ENCODE data around the gene GANC. TPM values are rescaled to one million over a fixed set of nuclear protein-coding genes. Genes with fewer than 3 reads are reported as not detected.

GANC gene
- total RNA-seq, 1 experiment from 2014 or later = 15.8 TPM

DNA sequence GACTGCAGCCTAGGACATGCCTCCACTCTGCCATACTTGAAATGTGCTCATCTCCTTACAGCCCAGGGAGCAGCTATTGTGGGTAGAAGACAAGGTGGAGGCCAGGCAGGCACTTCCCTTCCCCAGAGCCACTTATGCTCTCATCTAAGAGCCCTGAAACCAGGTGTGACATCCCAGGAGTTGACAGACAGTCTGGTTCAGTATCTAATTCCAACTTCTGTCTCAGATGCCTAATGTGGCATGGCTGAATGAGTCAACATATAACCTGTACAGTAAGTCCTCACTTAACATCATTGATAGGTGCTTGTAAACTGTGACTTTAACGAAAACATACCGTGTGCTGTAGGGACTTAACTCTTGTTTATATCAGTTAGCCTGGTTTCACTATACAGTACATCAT lies 85.1 kb downstream of the GANC start:
- Histone ChIP-seq H3K27ac (ENCODE audit: insufficient read length, low read depth, low read length) (no peak overlapping the region), H3K79me1 (ENCODE audit: insufficient read depth, low read depth, low read length, poor library complexity, severe bottlenecking) (no peaks in the 10 kb centered on the region), H3T11ph (ENCODE audit: low read length) (no peak overlapping the region), H3K4me1 (ENCODE audit: insufficient read depth, low read length) (peaks cover 3% of the 10 kb centered on the region; the same call in 1 of the 2 replicates), H4K8ac (replicated peaks; ENCODE audit: insufficient read length, low read depth, low read length) (no peak overlapping the region), H3K23ac (ENCODE audit: insufficient read length, low read depth, low read length) (no peak overlapping the region), H3K56ac (ENCODE audit: insufficient read length, low read depth, low read length) (no peak overlapping the region), H3K9me3 (ENCODE audit: control insufficient read depth, low read depth, low read length) (no peaks in the 10 kb centered on the region), H4K20me1 (ENCODE audit: control insufficient read depth, insufficient read depth, insufficient read length) (no peaks in the 10 kb centered on the region), H2BK5ac (ENCODE audit: insufficient read length, low read length) (no peak overlapping the region), H2BK20ac (ENCODE audit: low read depth, low read length, poor library complexity, severe bottlenecking) (no peak overlapping the region), H3K4me2 (ENCODE audit: insufficient read depth, insufficient read length, low read length) (no peak overlapping the region), H3K79me2 (ENCODE audit: insufficient read depth, low read length) (no peaks in the 10 kb centered on the region), H4K5ac (ENCODE audit: insufficient read length, low read depth, low read length) (no peak overlapping the region), H3K27me3 (ENCODE audit: insufficient read depth, low read length) (no peaks in the 10 kb centered on the region), H2BK120ac (ENCODE audit: low read depth, low read length, poor library complexity, severe bottlenecking) (no peak overlapping the region), H4K91ac (ENCODE audit: insufficient read length, low read depth, low read length) (no peak overlapping the region), H2AFZ (ENCODE audit: low read length) (no peak overlapping the region), H3K4ac (ENCODE audit: low read depth, low read length) (no peak overlapping the region), H2BK15ac (ENCODE audit: low read depth, low read length) (no peak overlapping the region), H3K23me2 (ENCODE audit: insufficient read length, low read depth, low read length, poor library complexity, severe bottlenecking) (no peaks in the 10 kb centered on the region), H3K18ac (ENCODE audit: insufficient read length, low read depth, low read length) (no peak overlapping the region), H2AK5ac (ENCODE audit: insufficient read length, low read length) (no peak overlapping the region), H2BK12ac (ENCODE audit: insufficient read length, low read depth, low read length) (no peak overlapping the region), H3K9ac (ENCODE audit: extremely low read depth, insufficient read length, low read length) (no peak overlapping the region), H3K14ac (ENCODE audit: insufficient read depth, low read length) (no peak overlapping the region)
- Mint-ChIP-seq H3K9me3 (no peaks in the 10 kb centered on the region), H3K27me3 (ENCODE audit: low read depth) (no peaks in the 10 kb centered on the region; the same call in none of the 2 replicates), H3K27ac (no peak overlapping the region), H3K4me3 (no peak overlapping the region), H3K4me1 (peaks cover 7 to 11% of the 10 kb centered on the region in 2 experiments), H3K36me3 (ENCODE audit: insufficient read depth in 1 of 3, low read depth in 3 of 3) (peaks cover 0 to 2% (median 0%) of the 10 kb centered on the region in 3 experiments; a peak in 1 of 7 replicates)
- TF ChIP-seq, protein P1, sequence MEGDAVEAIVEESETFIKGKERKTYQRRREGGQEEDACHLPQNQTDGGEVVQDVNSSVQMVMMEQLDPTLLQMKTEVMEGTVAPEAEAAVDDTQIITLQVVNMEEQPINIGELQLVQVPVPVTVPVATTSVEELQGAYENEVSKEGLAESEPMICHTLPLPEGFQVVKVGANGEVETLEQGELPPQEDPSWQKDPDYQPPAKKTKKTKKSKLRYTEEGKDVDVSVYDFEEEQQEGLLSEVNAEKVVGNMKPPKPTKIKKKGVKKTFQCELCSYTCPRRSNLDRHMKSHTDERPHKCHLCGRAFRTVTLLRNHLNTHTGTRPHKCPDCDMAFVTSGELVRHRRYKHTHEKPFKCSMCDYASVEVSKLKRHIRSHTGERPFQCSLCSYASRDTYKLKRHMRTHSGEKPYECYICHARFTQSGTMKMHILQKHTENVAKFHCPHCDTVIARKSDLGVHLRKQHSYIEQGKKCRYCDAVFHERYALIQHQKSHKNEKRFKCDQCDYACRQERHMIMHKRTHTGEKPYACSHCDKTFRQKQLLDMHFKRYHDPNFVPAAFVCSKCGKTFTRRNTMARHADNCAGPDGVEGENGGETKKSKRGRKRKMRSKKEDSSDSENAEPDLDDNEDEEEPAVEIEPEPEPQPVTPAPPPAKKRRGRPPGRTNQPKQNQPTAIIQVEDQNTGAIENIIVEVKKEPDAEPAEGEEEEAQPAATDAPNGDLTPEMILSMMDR (conservative IDR thresholded peaks at IDR 0.05) = no peak
- no peak for DNase-seq
- WGBS (ENCODE audit: extremely low coverage, insufficient read length, low lambda C conversion rate) = no CpG with 5 or more reads among the region's 2 CpGs
